GM21423 (cell line): ENCODE measurements around the gene PTK7.

ENCODE experiments used
- ATAC-seq: cut with Tn5 transposase; IDR thresholded peaks from one replicate; pipeline ENCODE4 v1.9.1; 2021; ENCODE audit warnings: mild to moderate bottlenecking, moderate library complexity; ENCODE audit not compliant: unreplicated experiment

The PTK7 gene

GRCh38 chr6:43082806-43083655 lies 6.9 kb downstream of the PTK7 start:
- no peak for ATAC-seq

- ATAC-seq, result no peak
These were observed 10.0 kb downstream of the PTK7 start for GRCh38 chr6:43086022-43086658.

GRCh38 chr6:43088654-43089056 lies 12.5 kb downstream of the PTK7 start:
- no peak for ATAC-seq

GRCh38 chr6:43089467-43089866 lies 13.4 kb downstream of the PTK7 start:
- ATAC-seq, result no peak

- ATAC-seq, result no peak
These were observed 13.9 kb downstream of the PTK7 start for GRCh38 chr6:43089874-43090558.

GRCh38 chr6:43090559-43090956 lies 14.4 kb downstream of the PTK7 start:
- ATAC-seq, result no peak

- no peak for ATAC-seq
These were observed 14.9 kb downstream of the PTK7 start for GRCh38 chr6:43091020-43091419.

GRCh38 chr6:43091436-43091991 lies 15.4 kb downstream of the PTK7 start:
- ATAC-seq, result no peak

GRCh38 chr6:43092635-43093034 lies 16.5 kb downstream of the PTK7 start:
- ATAC-seq, result no peak

GRCh38 chr6:43093436-43094289 lies 17.5 kb downstream of the PTK7 start:
- ATAC-seq, result no peak

GRCh38 chr6:43095939-43096338 lies 19.8 kb downstream of the PTK7 start:
- ATAC-seq, result no peak

- ATAC-seq, result no peak
These were observed 20.5 kb downstream of the PTK7 start for GRCh38 chr6:43096451-43097097.

GRCh38 chr6:43097098-43097489 lies 21.0 kb downstream of the PTK7 start:
- no peak for ATAC-seq

- no peak for ATAC-seq
These were observed 21.4 kb downstream of the PTK7 start for GRCh38 chr6:43097502-43097901.

GRCh38 chr6:43101497-43101896 lies 25.4 kb downstream of the PTK7 start:
- ATAC-seq, result no peak

GRCh38 chr6:43103253-43103876 lies 27.3 kb downstream of the PTK7 start:
- ATAC-seq, result no peak

GRCh38 chr6:43105538-43106222 lies 29.6 kb downstream of the PTK7 start:
- no peak for ATAC-seq

- ATAC-seq, result no peak
These were observed 31.4 kb downstream of the PTK7 start for GRCh38 chr6:43107344-43108062.
